HG02981 (cell line): Measurements from ENCODE around the gene CEBPE.

Experiments
- ATAC-seq: cut with Tn5 transposase; IDR thresholded peaks from one replicate; pipeline ENCODE4 v1.9.1; 2021; ENCODE audit warnings: mild to moderate bottlenecking, moderate library complexity; ENCODE audit not compliant: unreplicated experiment

CEBPE gene

DNA sequence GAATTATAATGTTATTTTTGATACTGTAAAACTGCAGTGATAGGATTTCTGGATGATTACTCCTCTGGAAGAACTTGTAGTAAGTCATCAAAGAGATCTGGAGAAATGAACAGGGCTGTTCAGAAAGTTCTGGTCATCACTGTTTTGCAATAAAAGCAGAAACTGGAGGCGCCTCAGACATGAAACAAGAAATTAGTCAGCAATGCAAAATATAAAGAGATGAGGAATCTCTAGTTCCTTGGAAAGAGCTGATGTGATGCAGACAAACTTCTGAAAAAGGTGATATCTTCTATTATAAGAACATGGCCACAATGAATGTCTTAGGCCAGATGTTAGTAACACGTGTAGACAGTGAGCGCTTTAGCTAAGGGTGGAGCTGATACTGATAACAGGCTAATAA, 33.6 kb downstream of the CEBPE start:
- ATAC-seq = no peak

DNA sequence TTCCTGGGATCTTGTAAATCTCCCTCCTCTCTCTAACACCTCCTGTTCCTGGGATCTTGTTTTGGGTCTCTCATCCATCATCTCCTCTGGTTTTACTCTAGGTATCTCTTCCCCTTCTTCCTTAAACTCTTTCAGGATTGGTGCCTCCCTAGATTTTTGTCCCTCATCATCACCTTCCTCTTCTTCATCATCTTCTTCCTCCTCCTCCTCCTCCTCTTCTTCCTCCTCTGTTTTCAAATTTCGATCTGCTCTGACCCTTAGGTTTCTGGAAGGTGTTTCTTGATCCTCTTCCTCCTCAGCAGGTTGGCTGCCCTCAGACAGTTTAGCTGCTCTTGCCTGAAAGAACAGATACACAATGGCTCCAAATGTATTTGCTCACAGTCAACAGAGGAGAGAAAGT, 38.6 kb downstream of the CEBPE start:
- ATAC-seq = no peak

DNA sequence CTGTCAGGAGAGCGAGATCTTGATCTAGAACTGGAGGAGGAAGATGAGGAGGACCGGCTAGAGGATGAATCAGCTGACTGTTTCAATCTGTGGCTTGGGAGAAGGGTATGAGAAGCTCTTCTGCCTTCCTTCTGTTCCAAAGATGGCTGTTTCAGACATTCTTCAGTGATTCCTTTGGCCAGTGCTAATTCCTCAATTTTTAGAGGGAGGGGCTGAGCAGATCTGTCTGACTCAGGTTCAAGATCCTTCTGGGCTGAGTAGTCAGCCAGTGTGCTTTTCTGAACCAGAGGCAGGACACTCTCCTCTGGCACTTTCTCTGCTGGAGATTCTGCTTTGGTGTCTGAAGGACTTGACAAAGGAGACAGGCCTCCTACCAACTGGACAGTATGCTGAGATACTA, 39.3 kb downstream of the CEBPE start:
- ATAC-seq = no peak

DNA sequence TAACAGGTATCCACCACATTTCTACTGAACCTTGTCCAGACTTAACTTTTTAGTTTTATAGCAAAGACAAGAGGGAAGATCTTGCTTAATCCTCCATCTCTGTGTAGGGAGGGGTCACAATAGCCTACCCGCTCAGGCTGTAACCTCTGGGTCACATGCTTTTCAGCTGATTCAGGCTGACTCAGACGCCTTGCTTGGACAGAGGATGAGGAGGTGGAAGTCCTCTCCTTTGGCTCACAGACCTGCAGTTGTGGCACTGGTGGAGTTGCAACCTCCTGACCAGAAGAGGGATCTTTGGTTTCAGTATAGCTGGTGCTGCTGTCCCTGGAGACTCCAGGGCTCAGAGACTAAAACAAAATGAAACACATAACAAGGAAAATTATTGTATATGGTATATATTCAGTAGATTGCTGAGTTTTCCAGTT, 40.4 kb downstream of the CEBPE start:
- ATAC-seq = no peak

DNA sequence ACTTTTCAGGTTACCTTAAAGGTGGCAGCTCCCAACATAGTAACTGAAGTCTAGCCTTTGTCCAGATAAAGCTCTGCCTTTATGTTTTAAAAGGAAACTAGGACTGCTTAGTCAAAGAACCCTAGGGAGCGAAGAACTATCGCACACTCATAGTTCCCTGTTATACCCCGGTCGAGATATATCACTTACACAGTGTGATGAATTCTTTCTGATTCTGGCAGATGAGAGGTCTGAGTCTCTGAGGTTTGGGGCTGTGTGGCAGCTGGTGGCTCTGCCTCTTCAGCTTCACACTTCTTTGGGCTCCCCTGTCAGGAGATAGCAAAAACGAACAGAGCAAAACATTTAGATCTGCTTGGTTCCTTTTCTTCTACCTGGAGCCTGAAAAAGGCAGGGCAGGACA, 41.1 kb downstream of the CEBPE start:
- no peak for ATAC-seq

DNA sequence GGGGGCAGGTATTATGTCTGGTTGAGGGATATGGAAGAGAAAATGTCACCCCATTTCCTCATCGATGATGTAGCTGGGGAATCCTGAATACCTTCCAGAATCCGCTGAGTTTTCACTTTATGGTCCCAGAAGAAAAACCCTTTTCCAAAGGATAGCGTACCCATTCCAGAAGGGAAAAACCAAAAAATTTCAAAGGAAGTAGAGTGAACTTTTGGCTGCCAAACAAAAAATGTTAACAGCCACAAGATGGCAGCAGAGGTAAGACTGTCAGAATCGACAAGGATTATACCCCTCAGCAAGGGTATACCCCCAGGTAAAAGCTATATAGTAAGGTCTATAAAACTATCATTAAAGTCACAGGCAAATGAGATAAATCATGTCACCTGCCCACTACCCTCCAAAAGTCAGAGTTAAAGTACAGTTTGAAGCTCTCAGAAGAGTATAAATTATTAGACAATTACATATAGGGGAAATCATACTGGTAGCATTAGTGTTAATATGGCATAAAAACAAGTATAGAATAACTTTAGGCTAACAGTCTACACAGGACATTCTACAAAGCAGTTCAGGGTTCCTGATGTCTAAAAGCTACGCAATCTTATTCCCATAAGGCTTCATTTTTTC, 42.2 kb downstream of the CEBPE start:
- no peak for ATAC-seq

DNA sequence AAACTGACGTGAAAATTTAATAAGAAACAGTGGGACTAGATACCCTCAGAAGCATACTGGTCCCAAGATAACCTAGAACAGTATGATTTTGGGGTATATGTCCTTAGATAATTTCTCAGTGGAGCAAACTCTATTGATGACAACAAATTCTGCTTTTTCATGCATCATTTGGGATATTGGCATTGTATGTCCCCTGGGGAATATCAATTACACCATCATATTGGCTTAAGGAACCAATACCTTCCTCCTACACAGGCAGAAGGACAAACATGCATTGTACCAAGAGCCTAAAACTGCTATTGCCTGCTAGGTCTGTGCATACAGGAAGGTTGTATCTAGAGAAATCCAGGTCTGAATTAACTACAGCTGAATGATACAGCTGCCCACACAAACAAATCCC, 44.1 kb downstream of the CEBPE start:
- ATAC-seq = no peak

DNA sequence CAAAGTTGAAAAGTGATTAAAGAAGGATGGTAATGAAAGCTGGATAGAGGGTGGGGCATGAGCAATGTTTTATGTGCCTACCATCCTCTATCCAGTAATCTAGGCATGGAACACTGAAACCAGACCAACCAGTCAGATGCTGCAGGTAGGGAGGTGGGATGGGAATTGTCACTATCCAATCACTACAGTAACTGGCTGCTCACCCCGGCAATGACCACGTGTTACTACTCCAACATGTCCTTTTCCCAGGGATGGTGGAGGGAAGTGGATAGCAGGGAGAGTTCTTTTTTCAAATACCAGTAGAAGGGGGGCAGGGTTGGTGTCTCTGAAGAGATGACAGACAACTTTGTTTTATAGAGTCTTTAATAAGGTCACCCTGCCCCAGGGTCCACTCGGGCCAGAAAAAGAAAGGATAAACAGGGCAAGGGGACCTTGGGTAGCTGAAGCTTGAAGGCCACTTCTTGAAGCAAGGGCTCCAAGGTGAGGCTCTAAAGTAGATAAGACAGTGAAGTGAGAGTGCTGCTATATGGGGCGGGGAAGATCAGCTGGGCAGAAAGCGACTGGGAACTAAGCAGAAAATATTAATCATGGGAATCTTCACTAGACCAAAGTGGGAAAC, 47.0 kb downstream of the CEBPE start:
- no peak for ATAC-seq

DNA sequence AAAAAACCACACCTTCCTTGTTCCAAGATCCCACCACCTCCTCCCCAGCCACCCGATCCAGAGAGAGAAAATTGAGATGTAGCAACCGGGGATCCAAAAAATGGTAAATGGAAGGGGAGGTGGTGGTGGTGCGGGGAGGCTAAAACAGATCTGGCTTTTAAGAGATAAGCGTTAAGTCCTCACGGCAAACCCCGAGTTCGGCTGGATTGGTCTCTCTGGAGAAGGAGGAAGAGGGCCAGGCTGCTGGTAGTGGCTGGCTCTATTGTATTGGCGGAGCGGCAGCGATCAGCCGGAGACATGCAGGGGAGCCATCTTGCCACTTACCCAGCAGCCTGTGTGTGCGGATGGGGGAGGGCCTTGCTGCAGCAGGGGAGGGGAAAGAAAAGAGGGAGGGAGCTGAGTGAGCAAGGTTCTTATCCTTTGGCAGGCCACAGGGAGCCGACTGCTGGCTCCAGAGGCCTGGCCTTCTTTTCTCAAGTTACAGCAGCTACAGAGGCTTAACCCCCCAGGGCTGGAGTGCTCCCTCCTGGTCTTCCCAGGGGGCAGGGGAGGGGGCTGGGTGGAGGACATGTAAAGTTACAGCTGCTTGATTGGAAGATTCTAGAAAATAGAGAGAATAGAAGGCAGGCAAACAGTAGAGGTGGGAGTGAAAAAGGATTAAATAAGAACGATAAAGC, 47.7 kb downstream of the CEBPE start:
- peak; percentile 86 for ATAC-seq

DNA sequence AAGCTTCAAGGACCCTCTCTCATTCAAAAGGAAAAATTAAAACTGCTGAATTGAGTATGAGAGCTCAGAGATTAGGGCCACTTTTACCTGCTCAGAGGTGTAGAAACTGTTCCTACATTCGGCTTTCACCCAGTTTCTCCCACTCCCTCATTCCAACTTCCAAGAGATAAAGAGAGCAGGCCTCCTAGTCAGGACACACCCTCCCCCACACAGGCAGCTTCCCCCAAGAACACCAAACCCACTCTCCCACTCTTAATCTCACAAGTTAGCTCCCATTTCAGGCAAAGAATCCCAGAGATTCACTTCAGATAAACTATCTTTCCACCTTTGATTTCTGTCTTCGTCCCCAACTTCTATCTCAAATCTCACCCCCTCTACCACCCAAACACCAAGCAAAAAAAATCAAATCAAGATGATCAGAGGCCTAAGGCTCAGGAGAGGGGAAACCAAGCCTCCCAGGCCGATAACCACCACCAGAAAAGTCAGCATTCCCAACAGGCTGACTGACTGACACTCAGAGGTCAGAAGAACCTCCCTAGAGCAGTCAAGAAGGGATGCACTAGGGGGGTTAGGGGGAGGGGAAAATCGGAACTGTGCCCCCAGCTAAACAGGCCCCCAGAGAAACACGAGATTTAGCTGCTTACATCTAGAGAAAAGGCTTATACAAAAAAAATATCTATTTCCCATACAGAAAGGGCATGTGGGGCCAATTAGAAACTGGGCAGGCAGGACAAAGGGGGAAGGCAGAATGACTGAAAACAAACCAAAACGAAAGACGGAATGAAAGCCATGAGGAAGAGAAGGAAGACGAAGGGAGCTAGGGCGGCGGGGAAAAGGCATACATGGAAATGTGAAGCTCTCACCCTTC, 48.6 kb downstream of the CEBPE start:
- no peak for ATAC-seq

DNA sequence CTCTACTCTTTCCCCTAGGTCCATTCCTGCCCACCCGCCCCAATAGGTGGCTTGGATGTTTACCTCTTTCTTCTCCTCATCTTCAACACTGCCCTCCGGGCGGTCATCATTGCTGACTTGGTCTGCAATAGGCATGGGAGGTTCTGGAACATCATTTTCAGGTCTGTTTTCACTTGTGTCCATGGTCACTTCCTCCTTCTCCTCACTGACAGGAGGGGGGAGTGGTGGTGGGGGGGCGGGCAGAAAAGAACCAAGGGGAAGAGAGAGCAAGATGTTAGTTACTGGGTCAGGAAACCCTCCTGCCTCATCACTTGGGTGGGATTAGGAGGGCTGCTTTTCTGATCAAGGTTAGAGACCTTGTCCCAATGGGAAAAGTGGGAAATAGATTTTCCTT, 49.6 kb downstream of the CEBPE start:
- ATAC-seq = no peak

DNA sequence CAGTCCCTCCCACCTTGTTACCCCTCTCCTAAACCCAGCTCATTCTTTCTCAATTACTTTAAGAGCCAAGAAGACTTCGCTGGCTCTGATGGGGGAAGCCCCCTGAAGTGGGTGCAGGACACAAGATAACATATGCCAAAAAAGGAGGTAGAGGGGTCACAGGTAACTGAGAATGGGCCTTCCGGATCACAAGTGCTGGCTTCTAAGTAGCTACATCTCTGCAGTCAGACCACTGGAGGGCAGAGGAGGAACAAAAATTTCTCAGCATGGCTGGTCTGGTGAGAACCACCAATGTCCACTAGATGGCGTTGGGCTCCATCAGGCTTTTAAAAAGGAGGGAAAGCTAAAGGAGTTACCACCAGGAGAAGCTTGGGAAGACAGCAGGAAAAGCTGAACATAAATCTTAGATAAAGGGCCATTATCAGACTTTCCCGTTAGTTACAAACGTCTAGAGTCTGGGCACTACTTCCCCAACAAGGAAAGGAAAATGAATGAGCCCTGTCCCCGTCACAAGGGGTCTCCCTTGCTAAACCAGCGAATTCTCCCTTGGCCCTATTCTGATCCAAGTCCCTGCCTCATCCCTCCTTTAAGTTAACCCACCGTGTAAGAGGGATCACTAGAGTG, 50.2 kb downstream of the CEBPE start:
- peak; percentile 65 for ATAC-seq

DNA sequence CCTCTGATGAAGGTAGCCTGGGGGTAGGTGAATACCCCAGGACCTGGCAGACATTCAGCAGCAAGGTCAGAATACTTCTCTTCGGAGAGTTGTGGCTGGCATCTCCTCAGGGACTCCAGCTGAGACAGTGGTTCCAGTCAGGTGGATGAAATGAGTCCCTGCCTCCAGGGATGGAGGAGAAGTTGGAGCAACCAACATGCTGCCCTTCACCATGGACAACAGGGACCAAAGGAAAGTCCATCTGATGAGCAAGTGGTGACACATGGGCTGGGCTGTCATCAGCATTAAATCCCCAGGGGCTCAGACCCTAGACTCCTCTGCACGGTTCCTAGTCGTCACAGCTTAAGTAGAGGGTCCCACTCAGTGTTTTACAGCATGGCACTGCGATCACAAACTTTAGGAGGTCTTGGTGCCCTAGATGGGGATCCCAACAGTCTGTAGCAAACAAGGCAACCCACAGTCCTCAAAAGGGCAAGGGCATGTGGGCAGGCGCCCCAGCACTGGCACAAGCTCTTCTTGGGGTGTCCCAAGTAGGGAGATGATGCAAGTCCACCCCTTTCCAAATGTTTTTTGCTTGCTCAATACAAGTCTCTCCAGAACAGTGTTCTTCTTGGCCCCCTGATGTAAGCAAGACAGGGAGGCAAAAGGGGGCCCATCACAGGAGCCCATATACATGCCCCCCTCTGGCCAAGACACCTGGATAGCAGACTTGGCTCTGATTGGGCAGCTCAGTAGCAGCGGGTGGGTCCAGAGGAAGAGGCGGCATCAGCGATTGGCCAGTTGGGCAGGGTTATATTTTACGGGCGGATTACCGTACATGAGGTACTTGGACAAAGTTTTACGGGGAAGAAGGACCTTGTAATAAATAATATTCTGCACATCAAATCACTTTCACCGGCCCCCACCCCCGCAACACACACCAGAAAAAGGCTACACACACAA, 50.9 kb downstream of the CEBPE start:
- no peak for ATAC-seq
